Stimulated activated naive CD8-positive, alpha-beta T cell treated with anti-CD3 and anti-CD28 coated beads, Interleukin-15, amount 100 ng/mL, for 72 hours (primary cell): Measurements from ENCODE around the gene NEURL4.

ENCODE experiments used
- ATAC-seq: fragments of 150-1000 bp; cut with Tn5 transposase; 2 replicates; pipeline ENCODE4 v1.10.0; 2021; ENCODE audit warnings: mild to moderate bottlenecking, moderate library complexity
- DNase-seq, 2 donors: peaks; one replicate each; pipeline ENCODE4 v3.0.0; 2021 to 2022
- H3K27ac Mint-ChIP-seq, 2 donors: one replicate each; pipeline ENCODE4 v1.8.0; 2022; ENCODE audit warnings: mild to moderate bottlenecking in 2 of 2, mixed read lengths in 2 of 2, moderate library complexity in 2 of 2
- H3K27me3 Mint-ChIP-seq: one replicate; pipeline ENCODE4 v1.8.0; 2022; ENCODE audit warnings: mixed read lengths
- H3K4me1 Mint-ChIP-seq: one replicate; pipeline ENCODE4 v1.8.0; 2022; ENCODE audit warnings: mild to moderate bottlenecking, mixed read lengths
- H3K4me3 Mint-ChIP-seq, 2 donors: one replicate each; pipeline ENCODE4 v1.8.0; 2022; ENCODE audit warnings: mild to moderate bottlenecking in 2 of 2, mixed read lengths in 2 of 2, moderate library complexity in 1 of 2
- H3K9me3 Mint-ChIP-seq, 2 donors: one replicate each; pipeline ENCODE4 v1.8.0; 2022; ENCODE audit warnings: mixed read lengths in 2 of 2

The NEURL4 gene

GRCh38 chr17:7317161-7317803 lies 11.9 kb downstream of the NEURL4 start:
- no peaks in the 10 kb centered on the region for H3K27me3 Mint-ChIP-seq
- no peak for ATAC-seq
- no peak for DNase-seq
- H3K4me1 Mint-ChIP-seq = peaks cover 39% of the 10 kb centered on the region
- no peaks in the 10 kb centered on the region for H3K9me3 Mint-ChIP-seq
- peak overlapping the region in 1 of 2 donors; percentile 13 for H3K4me3 Mint-ChIP-seq
- no peak overlapping the region for H3K27ac Mint-ChIP-seq

- ATAC-seq (no peak), DNase-seq (no peak)
- Mint-ChIP-seq H3K27me3 (no peaks in the 10 kb centered on the region), H3K4me3 (peak overlapping the region; percentile 95 to 96), H3K9me3 (no peaks in the 10 kb centered on the region), H3K27ac (peak overlapping the region; percentile 95 to 99), H3K4me1 (peaks cover 54% of the 10 kb centered on the region)
Measured at GRCh38 chr17:7315570-7316235, 13.4 kb downstream of the NEURL4 start.

GRCh38 chr17:7314719-7315569 lies 14.2 kb downstream of the NEURL4 start, which contains the start of gene GPS2:
GPS2 (minus strand) TSS chr17:7315360; CDS start chr17:7315052, 308 bp downstream.
- Mint-ChIP-seq H3K27ac (peak within 1 kb of the TSS; percentile 95 to 99), H3K4me3 (peak within 1 kb of the TSS; percentile 95 to 96), H3K9me3 (no peaks in the 10 kb centered on the region), H3K27me3 (no peaks in the 10 kb centered on the region), H3K4me1 (peaks cover 62% of the 10 kb centered on the region)
- DNase-seq (peak; percentile 90 to 93), ATAC-seq (peak; percentile 93)

- Mint-ChIP-seq H3K27me3 (no peaks in the 10 kb centered on the region), H3K4me1 (peaks cover 70% of the 10 kb centered on the region), H3K4me3 (peak overlapping the region; percentile 89 to 95), H3K9me3 (no peaks in the 10 kb centered on the region), H3K27ac (peak overlapping the region; percentile 53 to 89)
- DNase-seq (no peak), ATAC-seq (no peak)
Measured at GRCh38 chr17:7313890-7314718, 15.0 kb downstream of the NEURL4 start.

- Mint-ChIP-seq H3K27me3 (no peaks in the 10 kb centered on the region), H3K9me3 (no peaks in the 10 kb centered on the region), H3K4me1 (peaks cover 74% of the 10 kb centered on the region), H3K27ac (peak overlapping the region in 1 of 2 donors; percentile 67), H3K4me3 (peak overlapping the region; percentile 89 to 95)
- DNase-seq (no peak), ATAC-seq (no peak)
Measured at GRCh38 chr17:7313088-7313889, 15.8 kb downstream of the NEURL4 start.

GRCh38 chr17:7312432-7313087 lies 16.6 kb downstream of the NEURL4 start:
- DNase-seq (no peak), ATAC-seq (no peak)
- Mint-ChIP-seq H3K4me1 (peaks cover 74% of the 10 kb centered on the region), H3K4me3 (peak overlapping the region in 1 of 2 donors; percentile 40), H3K27me3 (no peaks in the 10 kb centered on the region), H3K9me3 (no peaks in the 10 kb centered on the region), H3K27ac (peak overlapping the region in 1 of 2 donors; percentile 67)

- Mint-ChIP-seq H3K4me3 (peak overlapping the region; percentile 54 to 85), H3K27me3 (no peaks in the 10 kb centered on the region), H3K27ac (peak overlapping the region; percentile 45 to 69), H3K4me1 (peaks cover 70% of the 10 kb centered on the region), H3K9me3 (no peaks in the 10 kb centered on the region)
- ATAC-seq (no peak), DNase-seq (no peak)
Measured at GRCh38 chr17:7311110-7311705, 17.9 kb downstream of the NEURL4 start.

- no peak for DNase-seq
- ATAC-seq = no peak
- Mint-ChIP-seq H3K27me3 (no peaks in the 10 kb centered on the region), H3K4me1 (peaks cover 59% of the 10 kb centered on the region), H3K4me3 (peak overlapping the region; percentile 85 to 86), H3K9me3 (no peaks in the 10 kb centered on the region), H3K27ac (peak overlapping the region in 1 of 2 donors; percentile 42)
Measured at GRCh38 chr17:7309628-7310027, 19.5 kb downstream of the NEURL4 start.

GRCh38 chr17:7308625-7309433 lies 20.3 kb downstream of the NEURL4 start:
- Mint-ChIP-seq H3K27me3 (no peaks in the 10 kb centered on the region), H3K4me3 (peak overlapping the region; percentile 85 to 86), H3K9me3 (no peaks in the 10 kb centered on the region), H3K4me1 (peaks cover 51% of the 10 kb centered on the region), H3K27ac (peak overlapping the region; percentile 90 to 98)
- ATAC-seq (peak; percentile 52), DNase-seq (peak; percentile 80 to 90)

GRCh38 chr17:7307686-7308624 lies 21.2 kb downstream of the NEURL4 start:
- Mint-ChIP-seq H3K27me3 (no peaks in the 10 kb centered on the region), H3K4me3 (peak overlapping the region; percentile 88 to 92), H3K4me1 (peaks cover 42% of the 10 kb centered on the region), H3K27ac (peak overlapping the region; percentile 97 to 98), H3K9me3 (no peaks in the 10 kb centered on the region)
- DNase-seq (peak; percentile 42 to 55), ATAC-seq (peak; percentile 24)

GRCh38 chr17:7306911-7307685 lies 22.0 kb downstream of the NEURL4 start, which contains the start of gene EIF5A:
EIF5A (plus strand) TSS chr17:7307628; CDS start chr17:7309636, 2,008 bp downstream.
- peak within 1 kb of the TSS; percentile 88 to 92 for H3K4me3 Mint-ChIP-seq
- H3K27me3 Mint-ChIP-seq = no peaks in the 10 kb centered on the region

More at GRCh38 chr17:7306911-7307685, 22.0 kb downstream of the NEURL4 start, which contains the start of gene EIF5A:
- Mint-ChIP-seq H3K4me1 (peaks cover 34% of the 10 kb centered on the region), H3K9me3 (no peaks in the 10 kb centered on the region), H3K27ac (peak within 1 kb of the TSS; percentile 97 to 98)
- DNase-seq = peak; percentile 100
- ATAC-seq = peak; percentile 87
